Right atrium auricular region (tissue), 2 donors: ENCODE data around the gene LPAR2. TPM values are rescaled to one million over a fixed set of nuclear protein-coding genes. Genes with fewer than 3 reads are reported as not detected.

Experiments
- DNase-seq: peaks from one replicate; pipeline ENCODE4 v3.0.0-alpha.2; 2019; ENCODE audit warnings: low spot score
- H3K27ac ChIP-seq, 2 donors: fragments of 200-600 bp; sonication (generic); 1 replicate in 1 of 2; 2 replicates in 1 of 2; pipeline ENCODE4 v1.5.1; 2016 to 2019
- H3K27me3 ChIP-seq, 2 donors: fragments of 200-600 bp; sonication (generic); one replicate each; pipeline versions ENCODE4 v1.5.1 to v1.6.0; 2017 to 2019
- H3K36me3 ChIP-seq: fragments of 200-600 bp; sonication (generic); one replicate; pipeline ENCODE4 v1.5.1; 2016
- H3K4me1 ChIP-seq, 2 donors: fragments of 200-600 bp; sonication (generic); one replicate each; pipeline versions ENCODE4 v1.5.1 to v1.6.0; 2017 to 2019
- H3K4me3 ChIP-seq, 2 donors: fragments of 200-600 bp; sonication (generic); 1 replicate in 1 of 2; 2 replicates in 1 of 2; pipeline ENCODE4 v1.5.1; 2017 to 2019; ENCODE audit warnings: mild to moderate bottlenecking in 1 of 2, moderate library complexity in 1 of 2
- H3K9me3 ChIP-seq, 2 donors: fragments of 200-600 bp; sonication (generic); one replicate each; pipeline ENCODE4 v1.5.1; 2019
- total RNA-seq, 2 donors: library from RNA; depleted of rRNA; stranded (reverse); fragments of >200 nt; gene quantifications; one replicate each; pipeline ENCODE4 v1.1.0, GENCODE V29; 2016
- TF ChIP-seq, protein P1 (sequence below), 2 donors: fragments of 200-600 bp; sonication (generic); IDR thresholded peaks; one replicate each; pipeline ENCODE4 v1.5.1; 2019; ENCODE audit warnings: antibody characterized with exemption in 2 of 2

The LPAR2 gene
- total RNA-seq, 2 donors from 2014 or later, result 0.89 to 3.1 TPM

GRCh38 chr19:19575411-19575810, 52.6 kb downstream of the LPAR2 start:
- TF ChIP-seq, protein P1, sequence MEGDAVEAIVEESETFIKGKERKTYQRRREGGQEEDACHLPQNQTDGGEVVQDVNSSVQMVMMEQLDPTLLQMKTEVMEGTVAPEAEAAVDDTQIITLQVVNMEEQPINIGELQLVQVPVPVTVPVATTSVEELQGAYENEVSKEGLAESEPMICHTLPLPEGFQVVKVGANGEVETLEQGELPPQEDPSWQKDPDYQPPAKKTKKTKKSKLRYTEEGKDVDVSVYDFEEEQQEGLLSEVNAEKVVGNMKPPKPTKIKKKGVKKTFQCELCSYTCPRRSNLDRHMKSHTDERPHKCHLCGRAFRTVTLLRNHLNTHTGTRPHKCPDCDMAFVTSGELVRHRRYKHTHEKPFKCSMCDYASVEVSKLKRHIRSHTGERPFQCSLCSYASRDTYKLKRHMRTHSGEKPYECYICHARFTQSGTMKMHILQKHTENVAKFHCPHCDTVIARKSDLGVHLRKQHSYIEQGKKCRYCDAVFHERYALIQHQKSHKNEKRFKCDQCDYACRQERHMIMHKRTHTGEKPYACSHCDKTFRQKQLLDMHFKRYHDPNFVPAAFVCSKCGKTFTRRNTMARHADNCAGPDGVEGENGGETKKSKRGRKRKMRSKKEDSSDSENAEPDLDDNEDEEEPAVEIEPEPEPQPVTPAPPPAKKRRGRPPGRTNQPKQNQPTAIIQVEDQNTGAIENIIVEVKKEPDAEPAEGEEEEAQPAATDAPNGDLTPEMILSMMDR (IDR thresholded peaks at IDR 0.05), result no peak
- H3K9me3 ChIP-seq, result no peaks in the 10 kb centered on the region
- H3K36me3 ChIP-seq, result no peaks in the 10 kb centered on the region
- H3K27ac ChIP-seq, result no peak overlapping the region
- no peaks in the 10 kb centered on the region for H3K27me3 ChIP-seq
- no peak for DNase-seq
- no peak overlapping the region for H3K4me3 ChIP-seq
- H3K4me1 ChIP-seq, result no peaks in the 10 kb centered on the region

Other genes starting within 250 kb of the LPAR2 start
- 10 to 100 TPM; 27.7 to 32.9 TPM for gene GATAD2A, start 222.5 kb downstream of the LPAR2 start, total RNA-seq
- 1 to 10 TPM; 1.2 to 1.3 TPM for gene TSSK6, start 112.7 kb downstream of the LPAR2 start, total RNA-seq
- 100 to 1,000 TPM in 1 of 2 donors, 10 to 100 TPM in 1; 59.3 to 198 TPM for gene NDUFA13, start 112.0 kb downstream of the LPAR2 start, total RNA-seq
- gene YJEFN3, start 99.3 kb downstream of the LPAR2 start, total RNA-seq, result 1 to 10 TPM in 1 of 2 donors, under 1 TPM in 1; 0.85 to 1.5 TPM
- gene CILP2, start 90.0 kb downstream of the LPAR2 start, total RNA-seq, result under 1 TPM; 0.19 to 0.24 TPM
- not detected for gene PBX4, start 9.5 kb downstream of the LPAR2 start, total RNA-seq
- 1 to 10 TPM; 2.3 to 4.9 TPM for gene GMIP, start 15.4 kb upstream of the LPAR2 start, total RNA-seq
- gene ATP13A1, start 35.5 kb upstream of the LPAR2 start, total RNA-seq, result 10 to 100 TPM; 23.6 to 62.1 TPM
- 1 to 10 TPM; 3.0 to 3.4 TPM for gene ZNF101, start 40.6 kb upstream of the LPAR2 start, total RNA-seq
- gene ZNF14, start 104.9 kb upstream of the LPAR2 start, total RNA-seq, result 1 to 10 TPM; 2.8 to 4.6 TPM
- gene ZNF506, start 193.5 kb upstream of the LPAR2 start, total RNA-seq, result 10 to 100 TPM; 14.2 to 18.2 TPM
- gene ZNF253, start 237.7 kb upstream of the LPAR2 start, total RNA-seq, result 1 to 10 TPM; 5.0 to 6.6 TPM